ENCODE data around the gene KCNMA1. TPM values are rescaled to one million over a fixed set of nuclear protein-coding genes. Genes with fewer than 3 reads are reported as not detected.

Gene KCNMA1
- total RNA-seq, 3 donors from 2014 or later = 45.4 to 312 (median 62.4) TPM

- DNase-seq (no peak), ATAC-seq (no peak)
- H3K36me3 ChIP-seq (ENCODE audit: low read depth) = no peaks in the 10 kb centered on the region
- no peaks in the 10 kb centered on the region for H3K9me3 ChIP-seq
- intact Hi-C loops (cut with DNase I, micrococcal nuclease) = no loop called here
- no peak for TF ChIP-seq CTCF (IDR thresholded peaks at IDR 0.05)
- H3K4me3 ChIP-seq = no peak overlapping the region
- H3K4me1 ChIP-seq (ENCODE audit: low read depth) = no peaks in the 10 kb centered on the region
Measured at GRCh38 chr10:77103213-77103612, 534.4 kb downstream of the KCNMA1 start.

DNA sequence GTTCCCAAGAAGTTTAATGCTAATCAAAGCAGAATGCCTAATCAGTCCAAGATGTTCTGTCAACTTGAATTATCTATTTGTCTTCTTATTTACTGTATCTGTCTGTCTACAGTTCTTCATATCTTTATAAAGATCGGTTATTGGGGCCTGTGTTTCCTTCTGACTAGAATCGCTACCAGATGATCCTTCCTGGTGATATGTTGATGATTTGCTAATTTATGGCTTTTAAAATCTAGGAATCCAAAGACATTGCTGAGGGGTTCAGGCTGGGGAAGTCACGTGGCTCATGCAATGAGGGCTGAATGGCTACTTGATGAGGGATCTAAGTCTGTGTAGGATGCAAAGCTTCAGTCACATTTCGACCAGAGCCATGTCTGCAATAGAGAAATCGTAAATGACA is 536.3 kb downstream of the KCNMA1 start:
- no peaks in the 10 kb centered on the region for H3K36me3 ChIP-seq (ENCODE audit: low read depth)
- no peak for TF ChIP-seq CTCF (IDR thresholded peaks at IDR 0.05)
- DNase-seq = no peak
- no peaks in the 10 kb centered on the region for H3K4me1 ChIP-seq (ENCODE audit: low read depth)
- no peak for ATAC-seq
- no peak overlapping the region for H3K4me3 ChIP-seq
- intact Hi-C loops (cut with DNase I, micrococcal nuclease) = no loop called here
- no peaks in the 10 kb centered on the region for H3K9me3 ChIP-seq

- no peak for ATAC-seq
- no peak overlapping the region for H3K4me3 ChIP-seq
- intact Hi-C loops (cut with DNase I, micrococcal nuclease) = no loop called here
Measured at GRCh38 chr10:77099136-77099535, 538.5 kb downstream of the KCNMA1 start.

DNA sequence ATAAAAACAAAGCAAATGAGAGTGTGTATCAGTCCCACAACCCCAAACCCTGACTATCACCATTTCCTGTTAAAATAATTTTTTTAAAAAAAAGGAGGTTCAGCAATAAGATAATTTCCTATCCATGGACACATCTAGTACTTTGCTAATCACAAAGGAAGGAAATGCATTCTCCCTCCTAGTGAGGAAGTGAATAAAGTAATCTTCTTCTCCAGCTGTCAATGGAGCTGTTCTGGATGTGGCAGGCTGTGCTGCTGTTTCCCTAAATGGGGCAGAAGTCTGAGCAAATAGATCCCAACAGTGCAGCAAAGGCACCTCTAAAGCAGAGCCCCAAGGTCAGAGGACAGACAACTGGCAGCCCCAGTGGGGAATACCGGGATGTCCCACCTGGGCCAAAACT is 540.0 kb downstream of the KCNMA1 start:
- Histone ChIP-seq H3K4me3 (no peak overlapping the region), H3K9me3 (no peaks in the 10 kb centered on the region), H3K4me1 (ENCODE audit: low read depth) (no peaks in the 10 kb centered on the region), H3K36me3 (ENCODE audit: low read depth) (no peaks in the 10 kb centered on the region)
- ATAC-seq (no peak), DNase-seq (no peak)
- intact Hi-C loops (cut with DNase I, micrococcal nuclease) = no loop called here
- no peak for TF ChIP-seq CTCF (IDR thresholded peaks at IDR 0.05)

More at GRCh38 chr10:77099136-77099535, 538.5 kb downstream of the KCNMA1 start:
- no peaks in the 10 kb centered on the region for H3K4me1 ChIP-seq (ENCODE audit: low read depth)
- no peak for DNase-seq
- no peaks in the 10 kb centered on the region for H3K9me3 ChIP-seq
- H3K36me3 ChIP-seq (ENCODE audit: low read depth) = no peaks in the 10 kb centered on the region
- no peak for TF ChIP-seq CTCF (IDR thresholded peaks at IDR 0.05)

- TF ChIP-seq CTCF (IDR thresholded peaks at IDR 0.05) = no peak
- intact Hi-C loops (cut with DNase I, micrococcal nuclease) = no loop called here
- ATAC-seq (no peak), DNase-seq (no peak)
- Histone ChIP-seq H3K4me3 (no peak overlapping the region), H3K4me1 (ENCODE audit: low read depth) (no peaks in the 10 kb centered on the region), H3K36me3 (ENCODE audit: low read depth) (no peaks in the 10 kb centered on the region), H3K9me3 (no peaks in the 10 kb centered on the region)
Measured at GRCh38 chr10:77093126-77093525, 544.5 kb downstream of the KCNMA1 start.

DNA sequence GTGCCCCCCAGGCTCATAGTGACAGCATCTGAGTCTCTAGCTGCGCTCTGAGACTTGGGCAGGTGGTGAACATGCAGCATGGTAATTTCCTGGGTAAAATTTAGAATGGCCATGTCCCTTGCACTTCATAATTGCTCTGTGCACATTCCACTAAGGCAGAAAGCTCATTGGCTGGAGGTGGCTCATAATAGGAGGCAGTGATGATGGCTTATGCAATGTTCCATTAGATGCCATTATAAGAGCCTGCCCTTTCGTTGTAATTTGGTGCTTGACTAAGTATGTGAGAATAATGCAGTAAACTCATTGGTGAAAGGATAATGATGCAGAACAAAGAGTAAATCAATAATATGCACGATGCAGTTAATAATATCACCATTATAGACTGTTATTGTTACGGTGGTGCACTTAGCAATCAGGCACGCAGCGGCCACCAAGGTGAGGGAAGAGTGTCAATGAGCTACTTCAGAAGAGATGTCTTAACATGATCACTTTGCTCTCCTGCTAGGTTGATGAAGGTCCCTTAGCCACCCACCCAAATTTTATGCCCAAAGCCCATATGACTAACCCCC is 545.9 kb downstream of the KCNMA1 start:
- TF ChIP-seq CTCF (IDR thresholded peaks at IDR 0.05) = no peak
- Histone ChIP-seq H3K4me1 (ENCODE audit: low read depth) (no peaks in the 10 kb centered on the region), H3K36me3 (ENCODE audit: low read depth) (no peaks in the 10 kb centered on the region), H3K9me3 (no peaks in the 10 kb centered on the region), H3K4me3 (no peak overlapping the region)
- DNase-seq (no peak), ATAC-seq (no peak)
- intact Hi-C loops (cut with DNase I, micrococcal nuclease) = no loop called here
